ENCODE data around the gene HPS5.

- TF ChIP-seq CTCF (IDR thresholded peaks at IDR 0.05): no peak
- TF ChIP-seq POLR2A (IDR thresholded peaks at IDR 0.05; ENCODE audit: low read depth): no peak
- TF ChIP-seq EP300 (IDR thresholded peaks at IDR 0.05): no peak
- TF ChIP-seq POLR2AphosphoS5 (IDR thresholded peaks at IDR 0.05): no peak
These were observed 49.3 kb upstream of the HPS5 start for GRCh38 chr11:18371279-18371678.

Data from esophagus muscularis mucosa (tissue), 4 donors.